Fibroblast of lung (primary cell): ENCODE data around the gene OPN4.

Source experiments
- EZH2 ChIP-seq: IDR thresholded peaks from 2 replicates; pipeline ENCODE4 v1.5.1; 2012; ENCODE audit warnings: low read length, control low read depth, mild to moderate bottlenecking; ENCODE audit errors: missing control alignments
- TF ChIP-seq, protein P1 (sequence below), 2 donors: IDR thresholded peaks in 1 of 2; conservative IDR thresholded peaks in 1 of 2; 1 replicate in 1 of 2; 2 replicates in 1 of 2; pipeline ENCODE4 v1.5.1; 2011 to 2012; ENCODE audit warnings: low read length in 2 of 2, control low read depth in 1 of 2, inconsistent platforms in 1 of 2, low read depth in 1 of 2, mild to moderate bottlenecking in 1 of 2

- TF ChIP-seq EZH2: no peak
- TF ChIP-seq, protein P1, sequence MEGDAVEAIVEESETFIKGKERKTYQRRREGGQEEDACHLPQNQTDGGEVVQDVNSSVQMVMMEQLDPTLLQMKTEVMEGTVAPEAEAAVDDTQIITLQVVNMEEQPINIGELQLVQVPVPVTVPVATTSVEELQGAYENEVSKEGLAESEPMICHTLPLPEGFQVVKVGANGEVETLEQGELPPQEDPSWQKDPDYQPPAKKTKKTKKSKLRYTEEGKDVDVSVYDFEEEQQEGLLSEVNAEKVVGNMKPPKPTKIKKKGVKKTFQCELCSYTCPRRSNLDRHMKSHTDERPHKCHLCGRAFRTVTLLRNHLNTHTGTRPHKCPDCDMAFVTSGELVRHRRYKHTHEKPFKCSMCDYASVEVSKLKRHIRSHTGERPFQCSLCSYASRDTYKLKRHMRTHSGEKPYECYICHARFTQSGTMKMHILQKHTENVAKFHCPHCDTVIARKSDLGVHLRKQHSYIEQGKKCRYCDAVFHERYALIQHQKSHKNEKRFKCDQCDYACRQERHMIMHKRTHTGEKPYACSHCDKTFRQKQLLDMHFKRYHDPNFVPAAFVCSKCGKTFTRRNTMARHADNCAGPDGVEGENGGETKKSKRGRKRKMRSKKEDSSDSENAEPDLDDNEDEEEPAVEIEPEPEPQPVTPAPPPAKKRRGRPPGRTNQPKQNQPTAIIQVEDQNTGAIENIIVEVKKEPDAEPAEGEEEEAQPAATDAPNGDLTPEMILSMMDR (conservative IDR thresholded peaks at IDR 0.05 in 1 of 2, IDR thresholded peaks at IDR 0.05 in 1 of 2; ENCODE audit: low read depth in 1 of 2, low read length in 2 of 2): no peak
Observed at GRCh38 chr10:86630079-86630478, 24.3 kb upstream of the OPN4 start.
